A673 (cell line): ENCODE measurements around the gene PTGFRN. TPM values are rescaled to one million over a fixed set of nuclear protein-coding genes. Genes with fewer than 3 reads are reported as not detected.

ENCODE experiments used
- BruUV-seq: library from RNA; stranded (reverse); fragments of 400-500 nt; replicated peaks from 2 replicates; lab custom pipeline; 2021; lab: Mats Ljungman, UMichigan
- CTCF ChIA-PET: fragments of 300-600 bp; sonication (Branson Sonifier 250); formaldehyde crosslinking; loops from one replicate; lab custom pipeline; 2022; ENCODE audit warnings: antibody characterized with exemption; lab: Charles Lee
- POLR2A ChIA-PET: fragments of 300-600 bp; sonication (Branson Sonifier 250); formaldehyde crosslinking; loops from one replicate; lab custom pipeline; 2022; ENCODE audit warnings: antibody characterized with exemption; ENCODE audit not compliant: low non-redundant PET; lab: Charles Lee
- DNase-seq: peaks from one replicate; pipeline ENCODE4 v3.0.0-alpha.2; 2015; ENCODE audit warnings: low spot score
- H3K27ac ChIP-seq: fragments of 200-600 bp; sonication (generic); 2 replicates; pipeline ENCODE4 v1.5.1; 2016; ENCODE audit warnings: mixed run types, low read depth, mild to moderate bottlenecking, mixed read lengths, antibody characterized with exemption, low read length; ENCODE audit not compliant: poor library complexity, severe bottlenecking
- H3K27me3 ChIP-seq: fragments of 200-600 bp; sonication (generic); replicated peaks from 2 replicates; pipeline ENCODE4 v1.6.1; 2017; ENCODE audit warnings: mixed run types, low read depth, mild to moderate bottlenecking, mixed read lengths, antibody characterized with exemption, low read length; ENCODE audit not compliant: insufficient read depth, poor library complexity
- H3K36me3 ChIP-seq: fragments of 200-600 bp; sonication (generic); 2 replicates; pipeline ENCODE4 v1.6.1; 2016; ENCODE audit warnings: mixed run types, mild to moderate bottlenecking, mixed read lengths, antibody characterized with exemption, low read length; ENCODE audit not compliant: insufficient read depth, poor library complexity, severe bottlenecking
- H3K4me1 ChIP-seq: fragments of 200-600 bp; sonication (generic); 2 replicates; pipeline ENCODE4 v1.6.1; 2017; ENCODE audit warnings: mixed run types, mild to moderate bottlenecking, mixed read lengths, antibody characterized with exemption, low read length; ENCODE audit not compliant: insufficient read depth, poor library complexity, severe bottlenecking
- H3K4me3 ChIP-seq: fragments of 200-600 bp; sonication (generic); 2 replicates; pipeline ENCODE4 v1.5.1; 2016; ENCODE audit warnings: low read depth, mixed run types, mild to moderate bottlenecking, mixed read lengths, low read length; ENCODE audit not compliant: poor library complexity, severe bottlenecking
- H3K9me3 ChIP-seq: fragments of 200-600 bp; sonication (generic); 2 replicates; pipeline ENCODE4 v1.6.1; 2016; ENCODE audit warnings: mixed run types, low read depth, mild to moderate bottlenecking, mixed read lengths, antibody characterized with exemption, low read length; ENCODE audit not compliant: poor library complexity, severe bottlenecking
- EZH2 ChIP-seq: fragments of 200-600 bp; sonication (generic); IDR thresholded peaks from 2 replicates; pipeline ENCODE4 v1.6.1; 2017; ENCODE audit warnings: borderline replicate concordance, low read depth, mild to moderate bottlenecking, mixed read lengths, antibody characterized with exemption, low read length; ENCODE audit not compliant: poor library complexity, severe bottlenecking
- intact Hi-C: fragments of 100-400 bp; cut with micrococcal nuclease; formaldehyde crosslinking; loops from one replicate; pipeline ENCODE4 v1.10.0; 2022; ENCODE audit not compliant: unreplicated experiment
- total RNA-seq: library from RNA; stranded (reverse); gene quantifications from 2 replicates; pipeline ENCODE4 v1.2.3, GENCODE V29; 2021
- TF ChIP-seq, protein P1 (sequence below): fragments of 300-800, 200-600 bp; sonication (generic); conservative IDR thresholded peaks from 2 replicates; pipeline ENCODE4 v1.5.1; 2017; ENCODE audit warnings: low read depth, mild to moderate bottlenecking, antibody characterized with exemption, low read length, moderate library complexity, mixed read lengths

The PTGFRN gene
- total RNA-seq, 1 experiment from 2014 or later: 29.5 TPM

DNA sequence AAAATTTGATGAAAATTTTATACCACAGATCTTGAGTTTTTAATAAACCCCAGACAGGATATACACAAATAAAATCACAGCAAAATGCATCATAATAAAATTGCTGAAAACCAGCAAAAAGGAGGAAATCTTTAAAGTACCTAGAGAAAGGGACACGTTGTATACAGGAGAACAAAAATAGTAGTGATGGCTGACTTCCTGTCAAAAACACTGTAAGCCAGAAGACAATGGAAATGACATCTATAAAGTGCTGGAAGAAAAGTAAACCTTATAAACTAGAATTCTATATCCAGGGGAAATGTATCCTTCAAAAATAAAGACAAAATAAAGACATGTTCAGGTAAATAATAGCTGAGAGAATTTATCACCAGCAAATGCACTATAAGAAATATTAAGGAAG, 14.6 kb upstream of the PTGFRN start:
- ChIA-PET POLR2A (no interaction called here), CTCF (no interaction called here)
- peaks cover 5% of the 10 kb centered on the region for H3K4me1 ChIP-seq
- H3K9me3 ChIP-seq: peaks cover 13% of the 10 kb centered on the region
- no peak overlapping the region for H3K4me3 ChIP-seq
- no peak overlapping the region for H3K27ac ChIP-seq
- no peak for DNase-seq
- intact Hi-C loops: no loop called here
- TF ChIP-seq, protein P1, sequence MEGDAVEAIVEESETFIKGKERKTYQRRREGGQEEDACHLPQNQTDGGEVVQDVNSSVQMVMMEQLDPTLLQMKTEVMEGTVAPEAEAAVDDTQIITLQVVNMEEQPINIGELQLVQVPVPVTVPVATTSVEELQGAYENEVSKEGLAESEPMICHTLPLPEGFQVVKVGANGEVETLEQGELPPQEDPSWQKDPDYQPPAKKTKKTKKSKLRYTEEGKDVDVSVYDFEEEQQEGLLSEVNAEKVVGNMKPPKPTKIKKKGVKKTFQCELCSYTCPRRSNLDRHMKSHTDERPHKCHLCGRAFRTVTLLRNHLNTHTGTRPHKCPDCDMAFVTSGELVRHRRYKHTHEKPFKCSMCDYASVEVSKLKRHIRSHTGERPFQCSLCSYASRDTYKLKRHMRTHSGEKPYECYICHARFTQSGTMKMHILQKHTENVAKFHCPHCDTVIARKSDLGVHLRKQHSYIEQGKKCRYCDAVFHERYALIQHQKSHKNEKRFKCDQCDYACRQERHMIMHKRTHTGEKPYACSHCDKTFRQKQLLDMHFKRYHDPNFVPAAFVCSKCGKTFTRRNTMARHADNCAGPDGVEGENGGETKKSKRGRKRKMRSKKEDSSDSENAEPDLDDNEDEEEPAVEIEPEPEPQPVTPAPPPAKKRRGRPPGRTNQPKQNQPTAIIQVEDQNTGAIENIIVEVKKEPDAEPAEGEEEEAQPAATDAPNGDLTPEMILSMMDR: no peak
- TF ChIP-seq EZH2: no peak
- no TSS peak for BruUV-seq
- H3K27me3 ChIP-seq: no peaks in the 10 kb centered on the region
- no peaks in the 10 kb centered on the region for H3K36me3 ChIP-seq

DNA sequence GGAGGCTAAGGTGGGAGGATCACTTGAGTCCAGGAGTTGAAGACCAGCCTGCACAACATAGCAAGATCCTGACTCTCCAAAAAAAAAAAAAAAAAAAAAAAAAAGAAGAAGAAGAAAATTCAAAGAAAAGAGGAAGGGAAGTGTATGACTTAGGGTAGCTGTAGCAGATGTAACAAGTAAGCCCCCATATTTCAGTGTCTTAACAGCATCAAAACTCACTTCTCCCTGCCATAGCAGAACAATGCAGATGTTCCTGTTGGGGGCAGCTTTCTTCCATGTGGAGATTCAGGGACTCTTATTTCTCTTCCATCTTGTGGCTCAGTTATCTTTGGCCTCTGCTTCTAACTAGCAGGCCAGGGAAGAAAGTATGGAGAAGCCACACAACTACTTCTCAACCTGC, 10.2 kb upstream of the PTGFRN start:
- Histone ChIP-seq H3K4me1 (no peaks in the 10 kb centered on the region), H3K36me3 (no peaks in the 10 kb centered on the region), H3K4me3 (no peak overlapping the region), H3K27ac (no peak overlapping the region), H3K9me3 (peaks cover 8% of the 10 kb centered on the region), H3K27me3 (peaks cover 3% of the 10 kb centered on the region)
- CTCF ChIA-PET: no interaction called here
- no peak for DNase-seq
- no TSS peak for BruUV-seq
- TF ChIP-seq, protein P1: no peak
- TF ChIP-seq EZH2: no peak
- intact Hi-C loops: no loop called here
- POLR2A ChIA-PET: no interaction called here

DNA sequence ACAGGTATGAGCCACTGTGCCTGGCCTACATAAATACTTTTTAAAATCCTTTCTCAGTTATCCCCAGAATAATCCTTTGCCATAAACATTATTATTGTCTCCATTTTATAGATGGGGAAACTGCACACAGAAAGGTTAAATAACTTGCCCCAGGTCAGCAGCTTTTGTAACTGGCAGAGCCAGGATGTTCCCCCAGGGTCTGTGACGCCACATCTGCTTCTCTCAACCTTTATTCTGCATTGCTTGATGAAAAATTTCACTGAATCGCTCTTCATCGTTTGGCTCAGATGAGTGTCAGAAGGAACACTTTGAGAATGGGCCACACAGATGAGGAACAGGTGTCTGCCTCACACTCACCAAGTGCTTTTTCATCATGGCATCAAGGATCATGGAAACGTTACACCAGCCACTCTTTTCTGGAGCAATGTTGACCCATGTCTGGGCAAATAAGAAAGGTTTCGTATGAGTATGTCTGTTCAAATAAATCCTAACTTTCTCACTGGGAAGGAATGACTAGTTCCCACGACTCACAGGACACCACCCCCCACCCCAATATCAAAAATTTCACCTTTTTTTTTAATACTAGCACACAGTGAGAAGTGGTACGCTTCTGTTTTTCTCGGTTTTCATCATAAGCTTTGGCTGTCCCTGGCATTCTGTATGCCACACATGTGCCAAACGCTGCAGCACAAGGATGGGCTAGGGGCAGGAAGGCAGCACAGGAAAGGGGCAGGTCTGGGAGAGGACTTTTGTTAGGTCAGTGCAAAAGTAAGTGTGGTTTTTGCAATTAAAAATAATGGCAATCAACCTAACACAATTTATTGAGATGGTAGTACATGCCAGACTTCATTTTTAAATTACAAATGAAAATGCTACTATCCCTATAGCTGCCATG, 9.0 kb upstream of the PTGFRN start:
- Histone ChIP-seq H3K4me3 (no peak overlapping the region), H3K9me3 (no peaks in the 10 kb centered on the region), H3K4me1 (no peaks in the 10 kb centered on the region), H3K27ac (no peak overlapping the region), H3K27me3 (peaks cover 3% of the 10 kb centered on the region), H3K36me3 (no peaks in the 10 kb centered on the region)
- intact Hi-C loops: no loop called here
- ChIA-PET CTCF (interaction anchor here (0.6 kb wide), 1 partner anchor 44 kb away, joined by 3 read pairs; no protein-coding TSS in a partner anchor), POLR2A (no interaction called here)
- TF ChIP-seq, protein P1: no peak
- no peak for TF ChIP-seq EZH2
- no peak for DNase-seq
- BruUV-seq: no TSS peak
